Measurements from ENCODE around the gene SIPA1L3. TPM values are rescaled to one million over a fixed set of nuclear protein-coding genes. Genes with fewer than 3 reads are reported as not detected.
A peak's percentile ranks its signal among the peaks of the same experiment; 100 is the strongest.

The SIPA1L3 gene
- total RNA-seq, 1 experiment from 2014 or later = 36.0 TPM

- no peak for DNase-seq (ENCODE audit: unreplicated experiment)
- intact Hi-C loops (cut with micrococcal nuclease) = no loop called here
- no peaks in the 10 kb centered on the region for H3K9me3 Mint-ChIP-seq (ENCODE audit: unreplicated experiment)
- TF ChIP-seq, protein P1, sequence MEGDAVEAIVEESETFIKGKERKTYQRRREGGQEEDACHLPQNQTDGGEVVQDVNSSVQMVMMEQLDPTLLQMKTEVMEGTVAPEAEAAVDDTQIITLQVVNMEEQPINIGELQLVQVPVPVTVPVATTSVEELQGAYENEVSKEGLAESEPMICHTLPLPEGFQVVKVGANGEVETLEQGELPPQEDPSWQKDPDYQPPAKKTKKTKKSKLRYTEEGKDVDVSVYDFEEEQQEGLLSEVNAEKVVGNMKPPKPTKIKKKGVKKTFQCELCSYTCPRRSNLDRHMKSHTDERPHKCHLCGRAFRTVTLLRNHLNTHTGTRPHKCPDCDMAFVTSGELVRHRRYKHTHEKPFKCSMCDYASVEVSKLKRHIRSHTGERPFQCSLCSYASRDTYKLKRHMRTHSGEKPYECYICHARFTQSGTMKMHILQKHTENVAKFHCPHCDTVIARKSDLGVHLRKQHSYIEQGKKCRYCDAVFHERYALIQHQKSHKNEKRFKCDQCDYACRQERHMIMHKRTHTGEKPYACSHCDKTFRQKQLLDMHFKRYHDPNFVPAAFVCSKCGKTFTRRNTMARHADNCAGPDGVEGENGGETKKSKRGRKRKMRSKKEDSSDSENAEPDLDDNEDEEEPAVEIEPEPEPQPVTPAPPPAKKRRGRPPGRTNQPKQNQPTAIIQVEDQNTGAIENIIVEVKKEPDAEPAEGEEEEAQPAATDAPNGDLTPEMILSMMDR (IDR thresholded peaks at IDR 0.05; ENCODE audit: unreplicated experiment) = no peak
- H3K36me3 Mint-ChIP-seq (ENCODE audit: insufficient read depth, unreplicated experiment) = peaks cover 2% of the 10 kb centered on the region
- ChIA-PET CTCF (interaction anchor here (0.5 to 0.7 kb wide), 2 partner anchors 12 to 138 kb away, joined by 3 to 5 read pairs; no protein-coding TSS in a partner anchor), POLR2A (interaction anchor here (0.6 to 0.7 kb wide), 2 partner anchors 53 to 136 kb away, joined by 3 read pairs; partner anchors contain the start of gene WDR87)
- H3K27ac Mint-ChIP-seq (ENCODE audit: low read depth, unreplicated experiment) = no peak overlapping the region
- H3K27me3 Mint-ChIP-seq (ENCODE audit: insufficient read depth, unreplicated experiment) = no peaks in the 10 kb centered on the region
- no TSS peak for BruUV-seq (replicated peaks)
- H3K4me3 Mint-ChIP-seq (ENCODE audit: unreplicated experiment) = no peak overlapping the region
- no peaks in the 10 kb centered on the region for H3K4me1 Mint-ChIP-seq (ENCODE audit: insufficient read depth, unreplicated experiment)
Observed at GRCh38 chr19:38042132-38042531, 135.1 kb downstream of the SIPA1L3 start.

DNA sequence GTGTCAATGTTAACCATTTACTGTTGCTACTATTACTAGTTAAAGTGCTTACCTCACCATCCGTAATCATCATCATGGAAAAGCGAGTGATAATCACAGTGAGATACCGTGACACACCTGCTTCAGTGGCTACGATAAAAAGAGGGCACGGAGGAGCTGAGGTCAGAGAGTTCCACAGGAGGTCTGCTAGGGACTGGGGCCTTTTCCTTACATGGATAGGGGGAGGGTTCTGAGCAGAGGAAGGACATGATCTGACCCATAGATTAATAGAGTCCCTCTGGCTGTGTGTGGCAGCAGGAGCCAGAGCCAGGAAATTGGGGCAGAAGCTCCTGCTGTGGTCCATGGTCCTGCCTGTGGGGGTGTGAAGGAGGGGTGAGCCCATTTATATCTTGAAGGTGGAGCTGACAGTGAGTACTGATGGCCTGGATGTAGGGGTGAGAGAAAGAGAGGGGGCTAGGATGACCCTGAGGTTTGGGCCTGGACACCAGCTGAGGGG lies 136.7 kb downstream of the SIPA1L3 start:
- no peaks in the 10 kb centered on the region for H3K9me3 Mint-ChIP-seq (ENCODE audit: unreplicated experiment)
- intact Hi-C loops (cut with micrococcal nuclease) = loop anchor here (1.0 kb wide), 1 partner anchor 141 kb away; no protein-coding TSS in a partner anchor
- H3K27ac Mint-ChIP-seq (ENCODE audit: low read depth, unreplicated experiment) = no peak overlapping the region
- no peak for DNase-seq (ENCODE audit: unreplicated experiment)
- ChIA-PET CTCF (interaction anchor here (0.9 kb wide), 1 partner anchor 52 kb away, joined by 4 read pairs; no protein-coding TSS in a partner anchor), POLR2A (no interaction called here)
- H3K4me3 Mint-ChIP-seq (ENCODE audit: unreplicated experiment) = no peak overlapping the region
- no peaks in the 10 kb centered on the region for H3K36me3 Mint-ChIP-seq (ENCODE audit: insufficient read depth, unreplicated experiment)
- no peaks in the 10 kb centered on the region for H3K4me1 Mint-ChIP-seq (ENCODE audit: insufficient read depth, unreplicated experiment)
- BruUV-seq (replicated peaks) = no TSS peak
- TF ChIP-seq, protein P1 (IDR thresholded peaks at IDR 0.05; ENCODE audit: unreplicated experiment) = no peak
- no peaks in the 10 kb centered on the region for H3K27me3 Mint-ChIP-seq (ENCODE audit: insufficient read depth, unreplicated experiment)

DNA sequence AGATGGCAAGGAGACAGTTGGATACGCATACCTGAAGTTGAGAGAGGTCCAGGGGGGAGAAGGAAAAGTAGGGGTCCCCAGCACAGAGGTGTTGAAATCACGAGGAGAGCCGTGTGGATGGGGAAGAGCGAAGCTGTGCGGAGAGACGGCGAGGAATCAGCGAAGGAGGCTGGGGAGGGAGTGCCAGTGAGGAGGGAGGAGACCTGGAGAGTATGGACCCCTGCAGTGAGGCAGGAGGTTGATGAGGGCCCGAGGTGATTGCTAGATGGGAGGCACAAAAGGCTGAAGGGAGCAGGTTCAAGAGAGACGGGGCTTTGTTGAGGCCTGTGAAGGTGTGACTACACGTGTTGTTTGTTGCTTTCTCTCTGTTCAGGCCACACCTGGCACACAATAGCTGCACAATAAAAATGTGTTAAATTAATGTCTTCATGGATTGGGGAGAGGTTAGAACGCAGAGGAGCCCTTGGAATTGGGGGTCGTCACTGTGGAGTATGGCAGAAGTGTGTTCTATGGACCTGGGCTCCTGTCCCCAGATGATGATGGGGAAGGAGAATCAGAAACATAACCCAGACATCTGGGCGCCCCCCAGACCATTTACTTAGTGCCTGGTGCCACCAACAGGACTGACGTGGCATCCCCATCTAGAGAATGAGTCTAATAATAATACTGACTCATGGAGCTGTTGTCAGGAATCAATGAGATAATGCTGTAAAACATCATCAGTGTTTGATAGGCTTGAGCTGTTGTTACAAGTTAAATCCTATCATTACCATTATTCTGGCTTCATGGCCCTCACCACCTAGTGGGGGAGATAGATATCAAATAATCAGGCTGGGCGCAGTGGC lies 137.5 kb downstream of the SIPA1L3 start:
- Mint-ChIP-seq H3K4me3 (ENCODE audit: unreplicated experiment) (no peak overlapping the region), H3K27ac (ENCODE audit: low read depth, unreplicated experiment) (no peak overlapping the region), H3K27me3 (ENCODE audit: insufficient read depth, unreplicated experiment) (no peaks in the 10 kb centered on the region), H3K36me3 (ENCODE audit: insufficient read depth, unreplicated experiment) (no peaks in the 10 kb centered on the region), H3K9me3 (ENCODE audit: unreplicated experiment) (no peaks in the 10 kb centered on the region), H3K4me1 (ENCODE audit: insufficient read depth, unreplicated experiment) (no peaks in the 10 kb centered on the region)
- intact Hi-C loops (cut with micrococcal nuclease) = loop anchor here (1.0 kb wide), 1 partner anchor 142 kb away; no protein-coding TSS in a partner anchor
- BruUV-seq (replicated peaks) = no TSS peak
- peak; percentile 9 for DNase-seq (ENCODE audit: unreplicated experiment)
- TF ChIP-seq, protein P1 (IDR thresholded peaks at IDR 0.05; ENCODE audit: unreplicated experiment) = no peak
- ChIA-PET CTCF (interaction anchor here (0.5 to 0.9 kb wide), 5 partner anchors 51 to 271 kb away, joined by 3 to 4 read pairs (median 3); no protein-coding TSS in a partner anchor), POLR2A (interaction anchor here (0.7 kb wide), 1 partner anchor 8 kb away, joined by 3 read pairs; no protein-coding TSS in a partner anchor)

- no peaks in the 10 kb centered on the region for H3K27me3 Mint-ChIP-seq (ENCODE audit: insufficient read depth, unreplicated experiment)
- ChIA-PET POLR2A (interaction anchor here (0.7 kb wide), 1 partner anchor 9 kb away, joined by 3 read pairs; no protein-coding TSS in a partner anchor), CTCF (interaction anchor here (0.6 to 0.7 kb wide), 2 partner anchors 33 to 50 kb away, joined by 3 to 5 read pairs; no protein-coding TSS in a partner anchor)
- no peak overlapping the region for H3K27ac Mint-ChIP-seq (ENCODE audit: low read depth, unreplicated experiment)
- H3K36me3 Mint-ChIP-seq (ENCODE audit: insufficient read depth, unreplicated experiment) = no peaks in the 10 kb centered on the region
- H3K9me3 Mint-ChIP-seq (ENCODE audit: unreplicated experiment) = no peaks in the 10 kb centered on the region
- H3K4me3 Mint-ChIP-seq (ENCODE audit: unreplicated experiment) = no peak overlapping the region
- BruUV-seq (replicated peaks) = no TSS peak
- H3K4me1 Mint-ChIP-seq (ENCODE audit: insufficient read depth, unreplicated experiment) = no peaks in the 10 kb centered on the region
- intact Hi-C loops (cut with micrococcal nuclease) = no loop called here
- TF ChIP-seq, protein P1 (IDR thresholded peaks at IDR 0.05; ENCODE audit: unreplicated experiment) = no peak
- DNase-seq (ENCODE audit: unreplicated experiment) = no peak
Observed at GRCh38 chr19:38045554-38046253, 138.7 kb downstream of the SIPA1L3 start.
